ENCODE measurements around the gene WDR19.
A peak's percentile ranks its signal among the peaks of the same experiment; 100 is the strongest.

WDR19 gene

GRCh38 chr4:39181905-39182638, at the start of gene WDR19:
TSS of gene WDR19 (plus strand) at chr4:39182529. CDS start at chr4:39182558, 29 bp downstream.
- TF ChIP-seq USF1 (IDR thresholded peaks at IDR 0.05) = peak; percentile 90
- 0 out of 2 replicates have a peak, but pooled peaks have one; percentile 30 for TF ChIP-seq EGR1 (IDR thresholded peaks at IDR 0.05)
- TF ChIP-seq RAD21 (IDR thresholded peaks at IDR 0.05; ENCODE audit: low read depth) = peak; percentile 33; the same call in 1 of the 2 replicates
- TF ChIP-seq EP300 (IDR thresholded peaks at IDR 0.05; ENCODE audit: borderline replicate concordance) = no peak
- TF ChIP-seq MAX (IDR thresholded peaks at IDR 0.05) = peak; percentile 86
- no peak for TF ChIP-seq NFIC (IDR thresholded peaks at IDR 0.05)
- TF ChIP-seq TEAD4 (IDR thresholded peaks at IDR 0.05) = 0 out of 2 replicates have a peak, but pooled peaks have one; percentile 4
- no peak for TF ChIP-seq YY1 (IDR thresholded peaks at IDR 0.05; ENCODE audit: low read depth)
- TF ChIP-seq FOXM1 (IDR thresholded peaks at IDR 0.05; ENCODE audit: borderline replicate concordance, low read depth) = peak; percentile 22; the same call in 1 of the 2 replicates
- TF ChIP-seq TAF1 (IDR thresholded peaks at IDR 0.05; ENCODE audit: low read depth) = 0 out of 2 replicates have a peak, but pooled peaks have one; percentile 74
- TF ChIP-seq REST (IDR thresholded peaks at IDR 0.05; ENCODE audit: low read depth) = no peak

GRCh38 chr4:39133623-39134022, 48.7 kb upstream of the WDR19 start:
- TF ChIP-seq TAF1 (IDR thresholded peaks at IDR 0.05; ENCODE audit: low read depth) = no peak
- TF ChIP-seq NFIC (IDR thresholded peaks at IDR 0.05) = no peak
- no peak for TF ChIP-seq MAX (IDR thresholded peaks at IDR 0.05)
- no peak for TF ChIP-seq EP300 (IDR thresholded peaks at IDR 0.05; ENCODE audit: borderline replicate concordance)
- no peak for TF ChIP-seq FOXM1 (IDR thresholded peaks at IDR 0.05; ENCODE audit: borderline replicate concordance, low read depth)
- no peak for TF ChIP-seq CREB1 (IDR thresholded peaks at IDR 0.05; ENCODE audit: low read depth)
- no peak for TF ChIP-seq CEBPB (IDR thresholded peaks at IDR 0.05)
- no peak for TF ChIP-seq REST (IDR thresholded peaks at IDR 0.05; ENCODE audit: low read depth)
- TF ChIP-seq ZBTB7A (IDR thresholded peaks at IDR 0.05; ENCODE audit: low read depth) = no peak
- TF ChIP-seq EGR1 (IDR thresholded peaks at IDR 0.05) = no peak
- TF ChIP-seq TEAD4 (IDR thresholded peaks at IDR 0.05) = no peak
- no peak for TF ChIP-seq RAD21 (IDR thresholded peaks at IDR 0.05; ENCODE audit: low read depth)
- TF ChIP-seq YY1 (IDR thresholded peaks at IDR 0.05; ENCODE audit: low read depth) = no peak

- no peak for TF ChIP-seq MAX (IDR thresholded peaks at IDR 0.05)
- no peak for TF ChIP-seq CREB1 (IDR thresholded peaks at IDR 0.05; ENCODE audit: low read depth)
- no peak for TF ChIP-seq YY1 (IDR thresholded peaks at IDR 0.05; ENCODE audit: low read depth)
- TF ChIP-seq TCF12 (IDR thresholded peaks at IDR 0.05; ENCODE audit: low read depth) = no peak
These were observed 47.5 kb upstream of the WDR19 start for GRCh38 chr4:39134683-39135306.

GRCh38 chr4:39146211-39146610, 36.1 kb upstream of the WDR19 start:
- TF ChIP-seq EGR1 (IDR thresholded peaks at IDR 0.05) (no peak), YY1 (IDR thresholded peaks at IDR 0.05; ENCODE audit: low read depth) (no peak), ZBTB7A (IDR thresholded peaks at IDR 0.05; ENCODE audit: low read depth) (no peak), CEBPB (IDR thresholded peaks at IDR 0.05) (no peak), FOXM1 (IDR thresholded peaks at IDR 0.05; ENCODE audit: borderline replicate concordance, low read depth) (no peak), NFIC (IDR thresholded peaks at IDR 0.05) (no peak), EP300 (IDR thresholded peaks at IDR 0.05; ENCODE audit: borderline replicate concordance) (no peak), TCF12 (IDR thresholded peaks at IDR 0.05; ENCODE audit: low read depth) (no peak), CREB1 (IDR thresholded peaks at IDR 0.05; ENCODE audit: low read depth) (no peak), RAD21 (IDR thresholded peaks at IDR 0.05; ENCODE audit: low read depth) (no peak), TEAD4 (IDR thresholded peaks at IDR 0.05) (no peak), TAF1 (IDR thresholded peaks at IDR 0.05; ENCODE audit: low read depth) (no peak), REST (IDR thresholded peaks at IDR 0.05; ENCODE audit: low read depth) (no peak), USF1 (IDR thresholded peaks at IDR 0.05) (no peak), MAX (IDR thresholded peaks at IDR 0.05) (no peak)

Data from Ishikawa (cell line).